T-helper 2 cell treated with Interferon-gamma antibody and Interleukin-4, amounts not matched to agents 100 ng/mL and 5 ng/mL, for 36 hours (primary cell): ENCODE measurements around the gene ROPN1B. TPM values are rescaled to one million over a fixed set of nuclear protein-coding genes. Genes with fewer than 3 reads are reported as not detected.
"Not testable (repeated sequence)": the region's sequence is repeated elsewhere in the genome, so short reads cannot be mapped to it uniquely, and the experiment has no call there.

Experiments
- intact Hi-C: fragments of 100-400 bp; cut with micrococcal nuclease; formaldehyde crosslinking; loops from one replicate; pipeline ENCODE4 v1.15.1; 2023
- total RNA-seq: library from RNA; stranded (reverse); gene quantifications from 2 replicates; pipeline ENCODE4 v1.2.3, GENCODE V29; 2022

ROPN1B gene
- not detected in 2 replicates for total RNA-seq

GRCh38 chr3:125968701-125969592 lies at the start of gene ROPN1B:
ROPN1B (plus strand) TSS chr3:125969178; CDS start chr3:125972055, 2,877 bp downstream.
- intact Hi-C loops = not testable (repeated sequence)

GRCh38 chr3:125920191-125920590 lies 48.8 kb upstream of the ROPN1B start:
- intact Hi-C loops = not testable (repeated sequence)

GRCh38 chr3:125920751-125921279 lies 48.2 kb upstream of the ROPN1B start:
- intact Hi-C loops = not testable (repeated sequence)

GRCh38 chr3:125921712-125922111 lies 47.3 kb upstream of the ROPN1B start:
- intact Hi-C loops = not testable (repeated sequence)

GRCh38 chr3:125923324-125924115 lies 45.5 kb upstream of the ROPN1B start:
- intact Hi-C loops = not testable (repeated sequence)

DNA sequence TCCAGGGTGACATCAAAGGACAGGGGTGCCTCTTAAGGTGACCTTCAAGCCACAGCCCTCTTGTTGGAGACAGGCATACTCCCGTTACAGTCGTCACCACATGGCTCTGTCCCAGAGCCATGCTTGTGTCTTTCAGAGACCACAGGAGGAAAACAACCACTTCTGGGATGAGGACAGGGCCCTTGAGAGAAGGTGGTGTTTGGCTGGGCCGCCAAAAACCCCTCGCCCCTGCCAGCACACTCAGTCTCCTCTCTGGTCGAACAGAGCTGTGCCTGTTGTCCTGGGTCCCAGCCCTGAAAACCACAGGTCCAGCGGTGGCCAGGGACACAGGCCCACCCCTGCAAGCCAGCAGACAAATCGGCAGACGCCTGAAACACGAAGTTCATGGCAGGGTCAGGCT lies 44.7 kb upstream of the ROPN1B start:
- intact Hi-C loops = not testable (repeated sequence)

- intact Hi-C loops = not testable (repeated sequence)
Measured at GRCh38 chr3:125925727-125926126, 43.3 kb upstream of the ROPN1B start.

GRCh38 chr3:125928771-125929545 lies 40.0 kb upstream of the ROPN1B start:
- intact Hi-C loops = not testable (repeated sequence)

- intact Hi-C loops = not testable (repeated sequence)
Measured at GRCh38 chr3:125929765-125930164, 39.2 kb upstream of the ROPN1B start.

GRCh38 chr3:125931355-125931880 lies 37.6 kb upstream of the ROPN1B start:
- intact Hi-C loops = not testable (repeated sequence)

DNA sequence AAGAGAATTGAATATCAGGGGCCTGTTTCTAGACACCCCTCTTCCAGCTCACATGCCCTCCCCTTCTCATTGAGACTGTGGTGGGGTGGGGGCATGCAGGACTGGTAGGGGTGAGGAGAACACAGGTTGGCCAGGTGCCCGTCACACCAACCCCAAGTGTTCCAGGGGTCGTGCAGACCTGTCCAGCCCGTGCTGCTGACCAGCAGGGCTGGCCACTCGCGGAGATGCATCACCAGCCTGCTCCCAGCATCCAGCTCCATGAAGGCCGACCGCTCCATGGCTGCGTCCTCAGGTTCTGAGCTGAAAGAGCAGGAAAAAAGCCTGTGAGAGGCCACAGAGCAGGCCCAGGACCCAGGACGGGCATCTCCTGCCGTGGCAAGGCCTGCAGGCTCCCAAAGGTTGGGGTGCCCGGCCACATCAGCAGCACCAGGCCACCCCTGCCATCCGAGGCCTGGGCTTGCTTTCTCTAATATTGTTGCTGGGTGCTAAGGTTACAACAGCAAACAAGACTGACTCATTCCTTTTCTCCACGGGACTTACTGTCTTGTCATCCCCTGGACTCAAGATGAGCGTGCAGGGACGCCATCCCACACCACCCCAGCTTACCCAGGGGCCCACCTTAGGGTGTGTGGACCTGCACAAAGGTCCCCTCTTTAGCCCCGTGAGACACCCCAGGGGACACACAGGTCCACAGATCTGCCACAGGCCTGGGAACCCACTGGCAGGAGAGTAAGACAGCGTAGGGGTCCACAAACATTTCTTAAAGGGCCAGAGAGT lies 35.4 kb upstream of the ROPN1B start:
- intact Hi-C loops = not testable (repeated sequence)

DNA sequence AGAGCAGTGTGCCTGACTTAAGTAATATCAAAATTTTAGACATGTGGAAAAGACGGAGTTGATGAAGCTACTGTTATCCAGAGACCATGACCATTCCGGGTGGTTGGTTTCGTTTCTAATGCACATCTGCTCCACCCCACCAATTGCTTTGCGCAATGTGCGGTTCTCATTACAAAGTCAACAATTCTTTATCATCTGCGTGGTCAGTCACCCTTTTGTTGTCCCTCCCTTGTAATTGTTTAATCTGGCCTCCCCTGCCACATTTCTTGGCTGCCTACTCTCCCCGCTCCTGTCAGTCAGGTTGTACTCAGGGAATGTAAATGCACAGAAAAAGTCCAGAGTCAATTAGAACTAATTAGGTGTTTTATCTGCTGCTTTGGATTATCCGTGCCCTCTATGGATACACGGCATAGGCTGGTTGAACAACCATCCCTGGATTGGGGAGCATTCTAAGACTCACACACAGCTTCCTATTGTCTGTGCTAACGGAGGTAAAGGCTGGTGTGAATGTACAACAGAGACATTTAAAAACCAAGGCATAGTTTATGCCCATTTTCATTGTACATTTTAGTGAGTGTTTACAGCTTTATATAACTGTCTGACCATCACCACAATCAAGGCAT lies 33.6 kb upstream of the ROPN1B start:
- intact Hi-C loops = not testable (repeated sequence)

- intact Hi-C loops = not testable (repeated sequence)
Measured at GRCh38 chr3:125936210-125936815, 32.7 kb upstream of the ROPN1B start.

DNA sequence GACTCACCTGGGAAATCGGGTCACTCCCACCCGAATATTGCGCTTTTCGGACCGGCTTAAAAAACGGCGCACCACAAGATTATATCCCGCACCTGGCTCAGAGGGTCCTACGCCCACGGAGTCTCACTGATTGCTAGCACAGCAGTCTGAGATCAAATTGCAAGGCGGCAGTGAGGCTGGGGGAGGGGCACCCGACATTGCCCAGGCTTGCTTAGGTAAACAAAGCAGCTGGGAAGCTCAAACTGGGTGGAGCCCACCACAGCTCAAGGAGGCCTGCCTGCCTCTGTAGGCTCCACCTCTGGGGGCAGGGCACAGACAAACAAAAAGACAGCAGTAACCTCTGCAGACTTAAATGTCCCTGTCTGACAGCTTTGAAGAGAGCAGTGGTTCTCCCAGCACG lies 32.1 kb upstream of the ROPN1B start:
- intact Hi-C loops = not testable (repeated sequence)

GRCh38 chr3:125947806-125948205 lies 21.2 kb upstream of the ROPN1B start:
- intact Hi-C loops = not testable (repeated sequence)

DNA sequence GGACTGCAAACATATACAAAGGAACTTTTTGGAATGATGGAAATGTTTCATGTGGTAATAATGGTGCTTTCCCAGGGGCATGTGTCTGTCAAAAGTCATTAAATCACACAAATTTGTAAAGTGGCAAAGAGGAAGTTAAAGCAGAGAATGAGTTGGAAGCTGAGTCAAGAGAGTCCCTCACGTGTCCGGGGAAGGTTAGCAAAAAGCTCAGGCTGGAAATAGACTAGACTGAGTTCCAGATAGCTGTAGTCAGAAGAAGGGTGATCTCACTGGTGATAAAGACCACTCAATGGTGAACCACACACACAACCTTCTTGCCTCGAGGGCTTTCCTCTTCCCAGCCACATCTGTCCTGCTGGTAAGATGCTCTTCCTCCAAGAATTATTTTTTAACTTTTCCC lies 20.1 kb upstream of the ROPN1B start:
- intact Hi-C loops = not testable (repeated sequence)

DNA sequence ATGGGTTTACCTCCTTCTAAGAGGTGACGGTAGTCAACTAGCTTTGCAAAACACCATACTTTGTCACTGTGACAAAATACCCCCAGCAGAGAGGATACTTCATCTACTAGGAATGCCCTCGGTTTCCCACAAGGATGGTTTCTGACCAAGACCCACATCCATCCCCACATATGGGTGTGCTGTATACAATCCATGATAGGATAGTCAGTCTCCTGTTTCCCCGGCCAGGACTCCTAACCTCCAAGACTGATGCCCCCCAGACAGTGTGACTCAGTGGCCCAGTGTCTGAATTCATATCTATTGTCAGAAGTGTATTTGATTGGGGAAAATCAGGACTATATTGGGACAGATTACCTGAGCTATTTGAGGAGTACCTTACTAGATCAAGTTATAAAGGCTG lies 17.8 kb upstream of the ROPN1B start:
- intact Hi-C loops = not testable (repeated sequence)

DNA sequence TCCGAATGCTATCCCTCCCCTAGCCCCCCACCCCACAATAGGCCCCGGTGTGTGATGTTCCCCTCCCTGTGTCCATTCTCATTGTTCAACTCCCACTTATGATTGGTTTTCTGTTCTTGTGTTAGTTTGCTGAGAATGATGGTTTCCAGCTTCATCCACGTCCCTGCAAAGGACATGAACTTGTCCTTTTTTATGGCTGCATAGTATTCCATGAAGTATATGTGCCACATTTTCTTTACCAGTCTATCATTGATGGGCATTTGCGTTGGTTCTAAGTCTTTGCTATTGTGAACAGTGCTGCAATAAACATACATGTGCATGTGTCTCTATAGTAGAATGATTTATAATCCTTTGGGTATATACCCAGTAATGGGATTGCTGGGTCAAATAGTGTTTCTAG lies 12.0 kb upstream of the ROPN1B start:
- intact Hi-C loops = not testable (repeated sequence)
